ENCODE results near the gene ZBTB7C.
A peak's percentile ranks its signal among the peaks of the same experiment; 100 is the strongest.

The ZBTB7C gene

DNA sequence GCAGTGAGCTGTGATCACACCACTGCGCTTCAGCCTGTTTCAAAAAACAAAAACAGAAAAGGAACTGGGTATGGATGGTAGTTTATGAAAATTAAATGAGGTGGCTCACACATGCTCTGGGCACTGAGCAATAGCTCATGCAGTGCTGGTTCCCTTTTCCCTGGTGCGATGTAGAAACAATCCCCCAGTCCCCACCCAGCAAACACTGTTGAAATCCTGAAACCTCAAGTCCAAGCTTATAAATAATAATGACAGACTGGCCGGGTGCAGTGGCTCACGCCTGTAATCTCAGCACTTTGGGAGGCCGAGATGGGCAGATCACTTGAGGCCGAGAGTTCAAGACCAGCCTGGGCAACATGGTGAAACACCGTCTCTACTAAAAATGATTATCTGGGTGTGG, 423.3 kb downstream of the ZBTB7C start:
- Histone ChIP-seq H3K27me3 (no peaks in the 10 kb centered on the region), H3K4me3 (ENCODE audit: low read depth, low read length) (no peak overlapping the region), H3K9me3 (no peaks in the 10 kb centered on the region), H3K4me1 (peaks cover 7% of the 10 kb centered on the region), H3K36me3 (no peaks in the 10 kb centered on the region)
- DNase-seq: no peak
- TF ChIP-seq, protein P1, sequence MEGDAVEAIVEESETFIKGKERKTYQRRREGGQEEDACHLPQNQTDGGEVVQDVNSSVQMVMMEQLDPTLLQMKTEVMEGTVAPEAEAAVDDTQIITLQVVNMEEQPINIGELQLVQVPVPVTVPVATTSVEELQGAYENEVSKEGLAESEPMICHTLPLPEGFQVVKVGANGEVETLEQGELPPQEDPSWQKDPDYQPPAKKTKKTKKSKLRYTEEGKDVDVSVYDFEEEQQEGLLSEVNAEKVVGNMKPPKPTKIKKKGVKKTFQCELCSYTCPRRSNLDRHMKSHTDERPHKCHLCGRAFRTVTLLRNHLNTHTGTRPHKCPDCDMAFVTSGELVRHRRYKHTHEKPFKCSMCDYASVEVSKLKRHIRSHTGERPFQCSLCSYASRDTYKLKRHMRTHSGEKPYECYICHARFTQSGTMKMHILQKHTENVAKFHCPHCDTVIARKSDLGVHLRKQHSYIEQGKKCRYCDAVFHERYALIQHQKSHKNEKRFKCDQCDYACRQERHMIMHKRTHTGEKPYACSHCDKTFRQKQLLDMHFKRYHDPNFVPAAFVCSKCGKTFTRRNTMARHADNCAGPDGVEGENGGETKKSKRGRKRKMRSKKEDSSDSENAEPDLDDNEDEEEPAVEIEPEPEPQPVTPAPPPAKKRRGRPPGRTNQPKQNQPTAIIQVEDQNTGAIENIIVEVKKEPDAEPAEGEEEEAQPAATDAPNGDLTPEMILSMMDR (IDR thresholded peaks at IDR 0.05; ENCODE audit: low read depth, low read length): no peak

DNA sequence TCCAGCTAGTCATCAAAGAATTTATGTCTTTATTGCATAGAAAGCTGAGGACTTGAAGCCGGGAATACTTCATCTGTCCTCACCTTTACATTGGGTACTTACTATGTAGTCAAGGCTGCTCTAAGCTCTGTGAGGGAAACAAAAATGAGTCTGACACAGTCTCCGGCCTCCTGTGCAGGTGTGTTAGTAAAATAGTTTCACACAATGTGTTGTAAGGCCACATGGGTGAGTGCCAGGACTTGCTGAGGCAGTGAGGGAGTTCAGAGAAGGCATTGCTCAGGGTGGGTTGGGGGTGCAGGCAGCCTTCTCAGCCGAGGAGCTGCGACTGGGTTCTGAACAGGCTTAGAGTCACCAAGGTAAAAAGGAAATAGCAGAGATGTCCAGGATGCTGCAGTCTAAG, 424.2 kb downstream of the ZBTB7C start:
- no peak overlapping the region for H3K4me3 ChIP-seq (ENCODE audit: low read depth, low read length)

DNA sequence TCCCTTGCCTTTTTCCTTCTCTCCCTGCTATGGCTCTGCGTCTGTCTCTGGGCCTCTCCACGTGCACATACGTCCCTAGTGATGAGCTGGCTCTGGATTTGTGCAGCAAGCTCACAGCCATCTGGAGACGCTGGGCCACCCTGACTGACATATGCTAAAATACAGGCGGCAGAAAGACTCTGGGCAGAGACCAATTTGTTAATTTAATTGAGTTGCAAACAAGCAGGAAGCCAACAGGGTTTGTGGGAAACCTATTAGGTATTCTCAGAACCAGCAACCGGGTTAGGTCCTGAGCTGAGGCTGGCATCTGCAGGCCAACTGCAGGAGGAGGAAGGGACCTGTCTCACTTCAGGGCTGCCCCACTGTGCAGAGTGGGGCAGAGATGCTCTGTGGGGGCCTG, 425.2 kb downstream of the ZBTB7C start:
- Histone ChIP-seq H3K4me3 (ENCODE audit: low read depth, low read length) (no peak overlapping the region), H3K9me3 (no peaks in the 10 kb centered on the region), H3K4me1 (peaks cover 7% of the 10 kb centered on the region), H3K36me3 (no peaks in the 10 kb centered on the region), H3K27me3 (no peaks in the 10 kb centered on the region)
- TF ChIP-seq, protein P1 (IDR thresholded peaks at IDR 0.05; ENCODE audit: low read depth, low read length): peak; percentile 3; the same call in 1 of the 2 replicates
- DNase-seq: peak; percentile 58

More for the DNA sequence above, 424.2 kb downstream of the ZBTB7C start:
- no peak for DNase-seq
- TF ChIP-seq, protein P1 (IDR thresholded peaks at IDR 0.05; ENCODE audit: low read depth, low read length): no peak
- Histone ChIP-seq H3K9me3 (no peaks in the 10 kb centered on the region), H3K4me1 (peaks cover 7% of the 10 kb centered on the region), H3K36me3 (no peaks in the 10 kb centered on the region), H3K27me3 (no peaks in the 10 kb centered on the region)

GRCh38 chr18:47983055-47983454, 426.1 kb downstream of the ZBTB7C start:
- TF ChIP-seq, protein P1 (IDR thresholded peaks at IDR 0.05; ENCODE audit: low read depth, low read length): no peak
- DNase-seq: no peak

DNA sequence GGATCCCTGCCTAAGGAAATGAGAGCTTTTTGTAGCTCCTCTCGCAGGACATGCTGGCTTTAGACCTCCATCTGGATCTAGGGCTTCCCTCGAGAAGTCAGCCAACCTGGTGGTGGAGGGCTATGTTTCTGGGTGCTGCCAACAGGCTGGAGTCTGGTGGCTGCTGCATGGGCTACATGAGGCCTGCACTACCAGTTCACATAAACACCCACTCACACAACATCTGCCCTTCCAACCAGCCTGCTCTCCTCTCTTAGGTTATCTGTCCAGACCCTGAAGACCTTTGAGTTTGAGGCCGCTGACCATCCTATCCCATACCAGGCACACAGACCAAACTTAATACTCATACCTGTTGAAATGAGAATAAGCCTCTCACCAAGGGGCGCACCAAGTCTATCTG, 427.4 kb downstream of the ZBTB7C start:
- DNase-seq: no peak
- Histone ChIP-seq H3K4me1 (peaks cover 7% of the 10 kb centered on the region), H3K27me3 (no peaks in the 10 kb centered on the region), H3K9me3 (no peaks in the 10 kb centered on the region), H3K36me3 (no peaks in the 10 kb centered on the region), H3K4me3 (ENCODE audit: low read depth, low read length) (no peak overlapping the region)
- TF ChIP-seq, protein P1 (IDR thresholded peaks at IDR 0.05; ENCODE audit: low read depth, low read length): no peak

More at GRCh38 chr18:47983055-47983454, 426.1 kb downstream of the ZBTB7C start:
- peaks cover 7% of the 10 kb centered on the region for H3K4me1 ChIP-seq
- H3K9me3 ChIP-seq: no peaks in the 10 kb centered on the region
- no peak overlapping the region for H3K4me3 ChIP-seq (ENCODE audit: low read depth, low read length)
- H3K36me3 ChIP-seq: no peaks in the 10 kb centered on the region
- H3K27me3 ChIP-seq: no peaks in the 10 kb centered on the region

DNA sequence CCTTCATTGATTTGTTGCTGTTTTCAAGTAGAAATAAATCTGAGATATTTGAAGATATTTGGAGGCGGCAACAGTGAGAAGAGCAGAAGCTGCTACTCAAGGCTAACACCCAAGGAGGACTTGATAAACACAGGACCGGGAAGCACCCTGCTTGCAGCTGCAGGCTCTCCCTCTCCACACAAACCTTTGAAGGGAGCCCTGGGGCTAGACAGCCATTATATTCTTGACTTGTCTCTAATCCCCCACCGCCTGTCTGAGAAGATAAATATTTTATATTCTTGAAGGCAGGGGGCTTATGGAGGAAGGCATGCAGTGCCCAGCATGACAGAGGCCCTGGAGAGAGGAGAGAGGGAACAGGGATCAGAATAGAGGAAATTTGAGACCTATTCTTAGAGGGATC, 427.9 kb downstream of the ZBTB7C start:
- TF ChIP-seq, protein P1 (IDR thresholded peaks at IDR 0.05; ENCODE audit: low read depth, low read length): no peak
- no peak for DNase-seq
- H3K4me1 ChIP-seq: peaks cover 7% of the 10 kb centered on the region

More for the DNA sequence above, 427.9 kb downstream of the ZBTB7C start:
- Histone ChIP-seq H3K9me3 (no peaks in the 10 kb centered on the region), H3K36me3 (no peaks in the 10 kb centered on the region), H3K27me3 (no peaks in the 10 kb centered on the region), H3K4me3 (ENCODE audit: low read depth, low read length) (no peak overlapping the region)
